Measurements from ENCODE around the gene BCL2.
"Not testable (repeated sequence)": the region's sequence is repeated elsewhere in the genome, so short reads cannot be mapped to it uniquely, and the experiment has no call there.

BCL2 gene

GRCh38 chr18:63198868-63199742, 120.5 kb downstream of the BCL2 start:
- DNase-seq (ENCODE audit: low read depth in 3 of 3): no peak

GRCh38 chr18:63198098-63198760, 121.3 kb downstream of the BCL2 start:
- no peak for DNase-seq (ENCODE audit: low read depth in 3 of 3)

- DNase-seq (ENCODE audit: low read depth in 3 of 3): no peak
These were observed 122.2 kb downstream of the BCL2 start for GRCh38 chr18:63197246-63197869.

- no peak for DNase-seq (ENCODE audit: low read depth in 3 of 3)
These were observed 124.0 kb downstream of the BCL2 start for GRCh38 chr18:63195326-63196159.

- no peak for DNase-seq (ENCODE audit: low read depth in 3 of 3)
These were observed 126.7 kb downstream of the BCL2 start for GRCh38 chr18:63192885-63193349.

GRCh38 chr18:63192126-63192884, 127.3 kb downstream of the BCL2 start:
- DNase-seq (ENCODE audit: low read depth in 3 of 3): no peak

GRCh38 chr18:63191413-63191812, 128.2 kb downstream of the BCL2 start:
- no peak for DNase-seq (ENCODE audit: low read depth in 3 of 3)

GRCh38 chr18:63190838-63191237, 128.7 kb downstream of the BCL2 start:
- DNase-seq (ENCODE audit: low read depth in 3 of 3): not testable (repeated sequence)

GRCh38 chr18:63189817-63190216, 129.8 kb downstream of the BCL2 start:
- no peak for DNase-seq (ENCODE audit: low read depth in 3 of 3)

GRCh38 chr18:63189041-63189440, 130.5 kb downstream of the BCL2 start:
- DNase-seq (ENCODE audit: low read depth in 3 of 3): no peak

GRCh38 chr18:63187791-63188460, 131.6 kb downstream of the BCL2 start:
- no peak for DNase-seq (ENCODE audit: low read depth in 3 of 3)

- no peak for DNase-seq (ENCODE audit: low read depth in 3 of 3)
These were observed 132.4 kb downstream of the BCL2 start for GRCh38 chr18:63187223-63187574.

GRCh38 chr18:63186520-63187222, 132.9 kb downstream of the BCL2 start:
- no peak for DNase-seq (ENCODE audit: low read depth in 3 of 3)

GRCh38 chr18:63185984-63186383, 133.6 kb downstream of the BCL2 start:
- no peak for DNase-seq (ENCODE audit: low read depth in 3 of 3)

GRCh38 chr18:63183952-63184770, 135.4 kb downstream of the BCL2 start:
- DNase-seq (ENCODE audit: low read depth in 3 of 3): no peak

- DNase-seq (ENCODE audit: low read depth in 3 of 3): no peak
These were observed 136.2 kb downstream of the BCL2 start for GRCh38 chr18:63183378-63183777.

- no peak for DNase-seq (ENCODE audit: low read depth in 3 of 3)
These were observed 136.7 kb downstream of the BCL2 start for GRCh38 chr18:63182861-63183260.

- DNase-seq (ENCODE audit: low read depth in 3 of 3): no peak
These were observed 137.2 kb downstream of the BCL2 start for GRCh38 chr18:63182310-63182772.

Measured in stimulated activated CD4-positive, alpha-beta T cell treated with anti-CD3 and anti-CD28 coated beads, TNF-alpha, amount 100 ng/mL, for 48 hours (primary cell).